Psoas muscle (tissue), 8 donors: Measurements from ENCODE around the gene ZIC2. TPM values are rescaled to one million over a fixed set of nuclear protein-coding genes. Genes with fewer than 3 reads are reported as not detected.

ENCODE experiments used
- ATAC-seq, 4 donors: fragments of 200-7000 bp; cut with Tn5 transposase; one replicate each; pipeline ENCODE4 v1.9.1; 2020; ENCODE audit warnings: moderate library complexity in 3 of 4, mild to moderate bottlenecking in 2 of 4
- DNase-seq, 2 donors: peaks; one replicate each; pipeline ENCODE4 v3.0.0-alpha.2; 2020
- H3K27ac ChIP-seq: fragments of 200-600 bp; one replicate; pipeline ENCODE4 v1.8.0; 2022
- H3K27me3 ChIP-seq, 3 donors: fragments of 200-600 bp in 1 of 3; one replicate each; pipeline versions ENCODE4 v1.6.1 to v1.8.0; 2013 to 2022; ENCODE audit warnings: low read length in 2 of 3, mild to moderate bottlenecking in 2 of 3, moderate library complexity in 1 of 3; ENCODE audit not compliant: insufficient read depth in 3 of 3
- H3K36me3 ChIP-seq, 2 donors: fragments of 200-600 bp in 1 of 2; one replicate each; pipeline versions ENCODE4 v1.6.1 to v1.8.0; 2013 to 2022; ENCODE audit warnings: low read depth in 1 of 2, mild to moderate bottlenecking in 1 of 2, moderate library complexity in 1 of 2; ENCODE audit not compliant: insufficient read depth in 1 of 2
- H3K4me1 ChIP-seq: fragments of 200-600 bp; one replicate; pipeline ENCODE4 v1.8.0; 2022
- H3K4me3 ChIP-seq: fragments of 200-600 bp; one replicate; pipeline ENCODE4 v1.8.0; 2022; ENCODE audit warnings: mild to moderate bottlenecking
- H3K9me3 ChIP-seq: fragments of 200-600 bp; one replicate; pipeline ENCODE4 v1.8.0; 2022
- CTCF ChIP-seq: fragments of 200-600 bp; IDR thresholded peaks from one replicate; pipeline ENCODE4 v1.8.0; 2022; ENCODE audit warnings: antibody characterized with exemption
- WGBS, 3 donors: extraction: QIAGEN DNeasy Blood & Tissue Kit; methylation state at CpG; one replicate each; pipeline versions ENCODE4 v1.1.6 to v1.1.7; 2013; 5-methylcytosine and 5-hydroxymethylcytosine counted together
- intact Hi-C, 2 donors: fragments of 100-400 bp; cut with DNase I; formaldehyde crosslinking; loops; one replicate each; pipeline versions ENCODE4 v1.11.0 to v1.14.2; 2022
- polyA plus RNA-seq, 3 donors: library from polyadenylated mRNA; stranded (reverse); fragments of 200-250 nt; gene quantifications; one replicate each; pipeline ENCODE4 v1.2.3, GENCODE V29; 2013
- total RNA-seq, 4 donors: library from RNA; stranded (reverse); fragmentation: NEBNext Ultra II Directional in 2 of 4; extraction: Animal tissue kit (Norgen Biotek cat#: 25700) in 2 of 4; gene quantifications; one replicate each; pipeline versions ENCODE4 v1.2.1 to v1.2.4, GENCODE V29; 2021 to 2023
- donor health status: healthy with polysubstance abuse.
- donor health status: DM: no; HTN: no; CAD: no; lungs with moderate emphysema.
- donor health status: Bipolar disorder and iron deficiency.
- donor health status: healthy.
- donor health status: DM: yes; HTN: yes; CAD: no.
- donor health status: DM: no; HTN: no; CAD: no.
- donor health status: DM: no; HTN: no; CAD: no.
- donor health status: DM: yes; HTN: yes; CAD: no.

ZIC2 gene
- total and polyA plus RNA-seq, 7 donors, result 0.01 to 0.06 TPM; not detected in 5

- Histone ChIP-seq H3K4me1 (peaks cover 15% of the 10 kb centered on the region), H3K27me3 (peaks cover 20 to 97% (median 52%) of the 10 kb centered on the region in 3 donors), H3K4me3 (peak overlapping the region; percentile 54), H3K27ac (no peak overlapping the region), H3K9me3 (no peaks in the 10 kb centered on the region), H3K36me3 (no peaks in the 10 kb centered on the region)
- TF ChIP-seq CTCF, result no peak
- ATAC-seq (peak in 1 of 4 donors; percentile 56), DNase-seq (no peak)
- 1 to 4% (median 2%) methylated on average over 44 to 79 of the region's 79 CpGs for WGBS, 3 donors
- intact Hi-C loops, result no loop called here
Measured at GRCh38 chr13:99969919-99970650, 11.5 kb upstream of the ZIC2 start.

- H3K4me3 ChIP-seq, result peak overlapping the region; percentile 54
Measured at GRCh38 chr13:99970651-99971575, 10.7 kb upstream of the ZIC2 start.

GRCh38 chr13:99971576-99972189 lies 9.9 kb upstream of the ZIC2 start, which contains the start of gene ZIC5:
TSS of gene ZIC5 (minus strand) at chr13:99971767. CDS start at chr13:99971603, 164 bp downstream.
- ATAC-seq (no peak), DNase-seq (no peak)
- Histone ChIP-seq H3K36me3 (no peaks in the 10 kb centered on the region), H3K27me3 (peaks cover 15 to 97% (median 53%) of the 10 kb centered on the region in 3 donors), H3K4me3 (peak within 1 kb of the TSS; percentile 54), H3K4me1 (peaks cover 15% of the 10 kb centered on the region), H3K27ac (no peak within 1 kb of the TSS), H3K9me3 (no peaks in the 10 kb centered on the region)
- no peak for TF ChIP-seq CTCF
- intact Hi-C loops, result no loop called here
- 4 to 6% (median 5%) methylated on average over 41 of the region's 41 CpGs for WGBS, 3 donors

More at GRCh38 chr13:99970651-99971575, 10.7 kb upstream of the ZIC2 start:
- Histone ChIP-seq H3K4me1 (peaks cover 15% of the 10 kb centered on the region), H3K9me3 (no peaks in the 10 kb centered on the region), H3K27me3 (peaks cover 15 to 97% (median 53%) of the 10 kb centered on the region in 3 donors), H3K36me3 (no peaks in the 10 kb centered on the region), H3K27ac (no peak overlapping the region)
- DNase-seq, result no peak
- WGBS, 3 donors, result 0 to 1% (median 1%) methylated on average over 48 to 116 of the region's 118 CpGs
- no peak for TF ChIP-seq CTCF
- no peak for ATAC-seq
- intact Hi-C loops, result no loop called here

- Histone ChIP-seq H3K36me3 (no peaks in the 10 kb centered on the region), H3K9me3 (no peaks in the 10 kb centered on the region), H3K4me3 (no peak overlapping the region), H3K27me3 (peaks cover 15 to 97% (median 55%) of the 10 kb centered on the region in 3 donors), H3K27ac (no peak overlapping the region), H3K4me1 (peaks cover 15% of the 10 kb centered on the region)
- no peak for TF ChIP-seq CTCF
- 9 to 13% (median 13%) methylated on average over 18 of the region's 18 CpGs for WGBS, 3 donors
- ATAC-seq, result no peak
- DNase-seq, result no peak
- intact Hi-C loops, result no loop called here
Measured at GRCh38 chr13:99972190-99972731, 9.3 kb upstream of the ZIC2 start.
